Stomach smooth muscle (tissue), 2 donors: ENCODE measurements around the gene S100A9.

ENCODE experiments used
- H3K27ac ChIP-seq: one replicate; pipeline ENCODE4 v1.7.0; 2013; ENCODE audit warnings: mild to moderate bottlenecking, low read length, inconsistent platforms
- H3K27me3 ChIP-seq, 2 donors: one replicate each; pipeline ENCODE4 v1.7.0; 2013; ENCODE audit warnings: low read length in 2 of 2; ENCODE audit not compliant: insufficient read depth in 2 of 2, control insufficient read depth in 1 of 2
- H3K36me3 ChIP-seq, 2 donors: one replicate each; pipeline ENCODE4 v1.7.0; 2013; ENCODE audit warnings: low read length in 2 of 2; ENCODE audit not compliant: control insufficient read depth in 2 of 2, insufficient read depth in 2 of 2
- H3K4me1 ChIP-seq: one replicate; pipeline ENCODE4 v1.7.0; 2013; ENCODE audit warnings: low read length; ENCODE audit not compliant: control insufficient read depth, insufficient read depth
- H3K4me3 ChIP-seq, 2 donors: one replicate each; pipeline ENCODE4 v1.7.0; 2013; ENCODE audit warnings: low read length in 2 of 2
- H3K9ac ChIP-seq, 2 donors: one replicate each; pipeline ENCODE4 v1.7.0; 2013; ENCODE audit warnings: low read length in 2 of 2, mild to moderate bottlenecking in 1 of 2
- H3K9me3 ChIP-seq, 2 donors: one replicate each; pipeline ENCODE4 v1.7.0; 2013; ENCODE audit warnings: low read length in 2 of 2; ENCODE audit not compliant: control insufficient read depth in 2 of 2
- donor health status: healthy.
- donor health status: Pancreatic carcinoma.

Gene S100A9

DNA sequence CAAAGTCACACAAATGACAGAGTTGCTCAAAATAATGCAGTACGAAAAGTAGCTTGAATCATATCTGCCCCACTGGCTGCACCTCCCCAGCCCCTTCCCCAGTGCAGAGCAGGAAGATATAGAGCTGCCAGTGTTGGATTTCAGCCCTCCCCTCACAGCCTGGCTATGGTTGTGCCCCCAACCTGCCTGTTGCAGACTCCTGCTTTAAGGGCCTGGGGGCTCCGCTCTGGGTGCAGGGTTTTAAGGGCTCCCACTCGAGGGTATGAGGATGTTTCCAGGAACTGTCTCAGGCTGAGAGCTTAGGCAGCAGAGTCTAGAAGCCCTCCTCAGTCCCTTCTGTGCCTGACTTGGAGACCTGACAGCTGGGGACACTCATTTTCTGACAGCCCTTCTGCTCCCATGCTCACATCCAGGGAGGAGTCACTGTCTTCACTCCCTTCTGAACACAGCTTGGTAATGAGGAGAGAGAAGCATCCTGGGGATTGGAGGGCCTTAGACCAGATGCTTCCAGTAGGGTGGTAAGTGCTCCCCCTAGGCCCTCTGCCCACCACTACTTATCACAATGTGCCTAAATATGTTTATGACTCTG lies 4.6 kb downstream of the S100A9 start:
- Histone ChIP-seq H3K27ac (no peak overlapping the region), H3K4me3 (no peak overlapping the region), H3K27me3 (peaks cover 4 to 7% of the 10 kb centered on the region in 2 donors), H3K9me3 (no peaks in the 10 kb centered on the region), H3K4me1 (no peaks in the 10 kb centered on the region), H3K36me3 (no peaks in the 10 kb centered on the region), H3K9ac (no peak overlapping the region)

DNA sequence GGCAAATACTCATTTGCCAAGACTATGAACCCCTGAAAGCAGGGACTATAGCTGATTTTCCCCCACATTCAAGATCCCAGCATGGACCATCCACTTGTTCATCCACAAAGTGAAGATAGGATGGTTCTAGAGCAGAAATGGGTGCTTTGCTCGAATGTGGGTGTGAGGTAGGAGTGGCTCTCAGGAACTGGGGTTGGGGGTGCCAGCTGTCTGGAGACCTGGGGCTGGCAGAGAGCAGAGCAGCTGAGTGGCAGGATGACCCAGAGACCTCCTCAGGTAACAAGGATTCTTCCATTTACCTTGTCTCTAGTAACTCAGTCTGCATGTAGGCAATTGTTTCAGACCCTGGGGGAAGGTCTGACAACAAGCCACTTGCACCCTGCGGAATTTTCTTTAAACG lies 6.0 kb downstream of the S100A9 start:
- Histone ChIP-seq H3K4me3 (no peak overlapping the region), H3K4me1 (no peaks in the 10 kb centered on the region), H3K36me3 (no peaks in the 10 kb centered on the region), H3K9me3 (no peaks in the 10 kb centered on the region), H3K27me3 (peaks cover 5 to 7% of the 10 kb centered on the region in 2 donors), H3K27ac (no peak overlapping the region), H3K9ac (no peak overlapping the region)

DNA sequence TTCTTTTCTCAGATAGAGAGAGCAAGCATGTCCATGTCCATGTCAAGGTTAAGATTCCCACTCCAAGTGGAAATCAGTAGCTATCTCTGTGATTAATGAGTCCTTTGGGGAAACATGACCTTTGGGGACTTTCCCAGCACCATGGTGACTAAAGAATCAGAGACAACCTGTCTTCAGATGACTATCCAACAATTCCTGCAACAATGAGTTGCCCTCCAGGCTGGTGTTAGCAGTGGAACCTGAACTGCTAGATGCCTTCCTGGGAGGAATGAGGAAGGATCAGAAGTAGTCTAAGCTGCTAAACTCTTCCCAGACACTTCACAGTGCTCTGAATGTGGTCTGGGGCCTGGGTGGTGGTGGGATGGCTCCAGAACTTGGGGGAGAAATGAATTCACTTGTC lies 6.5 kb downstream of the S100A9 start:
- Histone ChIP-seq H3K36me3 (no peaks in the 10 kb centered on the region), H3K4me3 (no peak overlapping the region), H3K27ac (no peak overlapping the region), H3K27me3 (peaks cover 5 to 7% of the 10 kb centered on the region in 2 donors), H3K9me3 (no peaks in the 10 kb centered on the region), H3K4me1 (no peaks in the 10 kb centered on the region), H3K9ac (no peak overlapping the region)

DNA sequence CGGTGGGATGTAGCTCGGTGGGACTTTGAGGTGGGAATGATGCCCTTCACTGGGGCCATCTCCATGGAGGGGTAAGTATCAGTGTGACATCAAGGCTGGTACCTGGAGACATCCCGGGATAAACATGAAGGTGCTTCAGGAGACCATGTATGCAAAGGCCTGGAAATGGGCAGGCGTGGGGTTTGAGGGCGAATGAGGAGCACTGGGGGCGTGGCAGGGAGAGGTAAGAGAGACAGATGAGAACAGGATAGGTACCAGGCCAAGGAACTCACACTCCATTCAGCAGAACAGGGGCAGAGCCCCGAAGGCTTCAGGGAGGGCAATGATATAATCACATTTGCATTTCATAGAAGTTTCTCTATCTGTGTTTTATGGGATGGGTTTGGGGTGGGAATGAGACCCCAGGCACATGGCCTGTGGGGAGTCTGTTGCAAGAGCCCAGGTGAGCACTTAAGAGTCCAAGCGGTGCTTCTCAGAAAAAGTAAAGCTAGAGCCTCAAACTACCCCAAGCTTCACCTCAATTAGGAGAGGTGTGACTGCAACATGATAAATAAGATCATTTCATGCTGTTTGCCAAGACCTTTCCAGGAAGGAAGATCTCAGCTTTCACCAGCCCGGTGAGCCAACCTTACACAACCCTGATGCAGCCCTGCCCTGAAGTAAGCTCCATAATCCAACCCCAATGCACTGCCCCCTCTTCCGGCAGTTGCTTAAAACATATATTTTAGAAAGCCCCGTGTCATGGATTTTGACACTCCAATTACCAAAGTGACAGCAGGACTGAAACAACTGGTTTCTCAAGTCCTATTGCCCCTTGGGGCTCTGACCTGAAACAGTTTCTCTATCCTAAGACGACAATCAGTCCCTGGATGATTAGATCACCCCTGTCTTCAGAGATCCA lies 7.4 kb downstream of the S100A9 start:
- H3K4me3 ChIP-seq, result no peak overlapping the region
- peaks cover 5 to 7% of the 10 kb centered on the region in 2 donors for H3K27me3 ChIP-seq
- no peak overlapping the region for H3K27ac ChIP-seq
- H3K36me3 ChIP-seq, result no peaks in the 10 kb centered on the region
- H3K4me1 ChIP-seq, result no peaks in the 10 kb centered on the region
- no peaks in the 10 kb centered on the region for H3K9me3 ChIP-seq
- no peak overlapping the region for H3K9ac ChIP-seq

DNA sequence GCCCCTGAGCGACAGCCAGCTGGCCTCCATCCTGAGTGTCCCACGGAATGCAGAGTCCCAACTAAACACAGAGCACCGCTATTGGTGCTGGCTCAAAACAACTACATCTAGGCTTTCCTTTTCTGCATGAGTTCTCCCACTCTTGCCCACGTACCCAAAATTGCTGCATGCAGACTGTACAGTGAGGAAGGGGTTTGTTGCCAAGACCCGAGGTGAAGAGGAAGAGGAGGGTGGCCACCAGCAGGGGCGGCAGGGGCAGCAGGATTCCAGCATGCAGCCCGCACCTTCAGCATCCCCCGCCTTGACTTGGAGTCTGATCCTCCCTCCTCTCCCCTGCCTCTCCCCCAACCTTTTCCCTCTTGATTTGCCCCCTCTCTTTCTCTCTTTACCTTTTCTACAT lies 8.0 kb downstream of the S100A9 start:
- Histone ChIP-seq H3K27me3 (peaks cover 5 to 7% of the 10 kb centered on the region in 2 donors), H3K4me1 (no peaks in the 10 kb centered on the region), H3K9ac (no peak overlapping the region), H3K27ac (no peak overlapping the region), H3K36me3 (no peaks in the 10 kb centered on the region), H3K9me3 (no peaks in the 10 kb centered on the region), H3K4me3 (no peak overlapping the region)

DNA sequence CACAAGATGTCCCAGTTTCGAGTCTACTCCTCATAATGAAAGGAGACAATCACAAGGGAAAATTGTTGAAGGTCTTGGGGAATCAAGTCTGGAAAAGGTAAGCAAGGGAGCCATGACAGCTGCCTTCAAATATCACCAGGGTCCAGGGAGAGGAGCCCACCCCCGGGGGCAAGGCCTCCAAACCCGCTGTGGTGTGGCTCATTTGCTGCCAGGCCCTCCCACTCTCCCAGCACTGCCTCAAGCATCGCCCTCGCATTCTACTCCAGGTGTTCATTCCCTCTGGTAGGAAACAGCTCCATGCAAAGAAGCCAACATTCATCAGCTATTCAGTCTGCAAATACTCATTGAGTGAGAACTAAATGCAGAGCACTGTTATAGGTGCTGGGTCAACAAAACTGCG lies 8.6 kb downstream of the S100A9 start:
- Histone ChIP-seq H3K4me1 (no peaks in the 10 kb centered on the region), H3K27me3 (peaks cover 5 to 7% of the 10 kb centered on the region in 2 donors), H3K4me3 (no peak overlapping the region), H3K9ac (no peak overlapping the region), H3K36me3 (no peaks in the 10 kb centered on the region), H3K9me3 (no peaks in the 10 kb centered on the region), H3K27ac (no peak overlapping the region)

DNA sequence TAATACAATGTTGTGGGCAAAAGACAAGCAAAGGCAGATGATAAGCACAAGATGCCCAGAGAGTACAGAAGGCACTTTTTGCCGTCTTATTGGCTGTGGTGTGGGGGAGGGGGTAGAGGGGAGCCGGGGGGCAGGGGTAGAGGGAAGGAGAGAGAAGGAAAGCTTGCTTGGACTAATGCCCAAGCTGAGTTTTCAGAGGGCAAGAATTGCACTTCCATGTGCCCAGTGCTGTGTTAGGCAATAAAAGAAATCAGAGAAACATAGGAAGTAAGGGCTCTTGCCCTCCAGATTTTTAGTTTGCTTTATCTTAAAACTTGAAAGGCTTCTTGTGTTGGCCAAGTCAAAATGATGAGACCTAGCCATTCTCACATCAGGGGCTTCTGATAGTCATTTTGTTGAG lies 9.4 kb downstream of the S100A9 start:
- no peak overlapping the region for H3K27ac ChIP-seq
- peaks cover 5 to 7% of the 10 kb centered on the region in 2 donors for H3K27me3 ChIP-seq

DNA sequence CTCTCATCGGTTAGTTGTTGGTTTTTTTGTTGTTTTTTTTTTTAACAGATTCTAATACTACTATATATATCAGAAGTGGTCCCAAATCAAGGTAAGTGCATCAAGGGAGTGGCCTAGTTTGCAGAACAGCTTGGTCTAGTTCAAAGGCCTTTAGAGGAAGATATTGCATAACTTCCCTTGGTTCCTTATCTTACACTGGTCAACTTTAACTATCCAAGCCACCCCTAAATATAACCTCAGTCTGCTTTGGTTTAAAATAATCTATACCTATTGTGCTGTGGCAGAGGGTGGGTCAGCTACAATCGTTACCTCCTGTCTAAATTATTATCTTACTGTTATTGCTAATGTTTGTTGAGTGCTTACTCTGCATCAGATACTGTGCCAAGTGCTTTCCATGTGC lies 10.8 kb downstream of the S100A9 start:
- Histone ChIP-seq H3K9ac (no peak overlapping the region), H3K27ac (no peak overlapping the region), H3K9me3 (no peaks in the 10 kb centered on the region), H3K4me1 (no peaks in the 10 kb centered on the region), H3K4me3 (no peak overlapping the region), H3K27me3 (peaks cover 4 to 5% of the 10 kb centered on the region in 2 donors), H3K36me3 (no peaks in the 10 kb centered on the region)

More for the DNA sequence above, 9.4 kb downstream of the S100A9 start:
- H3K9me3 ChIP-seq, result no peaks in the 10 kb centered on the region
- no peaks in the 10 kb centered on the region for H3K4me1 ChIP-seq
- no peak overlapping the region for H3K4me3 ChIP-seq
- H3K36me3 ChIP-seq, result no peaks in the 10 kb centered on the region
- no peak overlapping the region for H3K9ac ChIP-seq

DNA sequence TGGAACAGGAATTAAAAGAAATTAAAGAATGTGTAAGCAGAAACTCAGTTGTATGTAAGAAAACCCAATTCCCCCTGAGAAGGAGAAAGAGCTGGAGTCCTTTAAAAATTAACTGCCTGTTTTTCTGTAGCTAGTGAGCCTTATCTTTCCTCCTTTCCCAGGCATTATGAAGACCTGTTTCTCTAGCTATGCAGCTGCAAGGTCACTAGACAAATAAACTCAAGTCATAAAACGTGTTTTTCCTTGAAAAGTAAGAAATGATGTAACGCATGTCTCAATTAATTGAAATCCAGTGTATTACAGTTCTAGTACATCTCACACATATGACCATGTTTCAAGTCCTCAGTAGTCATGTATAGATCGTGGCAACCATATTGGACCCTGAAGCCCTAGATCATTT lies 12.5 kb downstream of the S100A9 start:
- Histone ChIP-seq H3K9ac (no peak overlapping the region), H3K4me1 (no peaks in the 10 kb centered on the region), H3K9me3 (no peaks in the 10 kb centered on the region), H3K27ac (no peak overlapping the region), H3K27me3 (peaks cover 4% of the 10 kb centered on the region in 2 donors), H3K36me3 (no peaks in the 10 kb centered on the region), H3K4me3 (no peak overlapping the region)

DNA sequence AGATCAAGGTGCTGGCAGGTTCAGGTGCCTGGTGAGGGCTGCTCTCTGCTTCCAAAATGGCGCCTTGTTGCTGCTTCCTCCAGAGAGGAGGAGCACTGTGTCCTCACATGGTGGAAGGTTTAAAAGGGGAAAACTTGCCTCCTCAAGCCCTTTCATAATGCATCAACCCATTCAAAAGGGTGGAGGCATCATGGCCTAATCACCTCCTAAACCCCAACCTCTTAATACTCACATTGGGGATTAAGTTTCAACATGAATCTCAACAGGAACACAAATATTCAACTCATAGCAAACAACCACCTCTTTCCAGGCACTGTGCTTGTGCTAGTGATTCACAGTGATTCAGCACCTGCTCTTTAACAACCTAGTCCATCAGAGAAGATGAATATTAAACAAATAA lies 13.6 kb downstream of the S100A9 start:
- Histone ChIP-seq H3K9me3 (no peaks in the 10 kb centered on the region), H3K4me3 (no peak overlapping the region), H3K4me1 (no peaks in the 10 kb centered on the region), H3K9ac (no peak overlapping the region), H3K36me3 (no peaks in the 10 kb centered on the region), H3K27me3 (peaks cover 0 to 4% of the 10 kb centered on the region in 2 donors), H3K27ac (no peak overlapping the region)

DNA sequence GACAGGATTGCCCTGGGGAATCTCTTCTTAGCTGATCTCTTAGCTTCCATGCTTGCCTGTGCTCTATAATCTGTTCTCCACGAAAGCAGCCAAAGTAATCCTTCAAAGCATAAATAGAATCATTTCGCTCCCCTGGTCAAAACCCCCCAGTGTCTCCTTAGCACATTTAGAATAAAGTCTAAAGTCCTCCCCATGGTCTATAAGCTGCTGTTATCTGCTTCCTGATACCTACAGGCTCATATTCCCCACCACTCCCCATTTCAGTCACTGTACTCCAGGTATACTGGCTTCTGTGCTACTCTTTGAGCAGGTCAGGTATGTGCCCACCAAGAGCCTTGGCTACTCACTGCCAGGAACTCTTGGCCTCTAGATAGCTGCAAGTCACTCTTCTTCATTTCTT lies 14.9 kb downstream of the S100A9 start:
- Histone ChIP-seq H3K27ac (no peak overlapping the region), H3K4me1 (no peaks in the 10 kb centered on the region), H3K36me3 (no peaks in the 10 kb centered on the region)

More for the DNA sequence above, 14.9 kb downstream of the S100A9 start:
- H3K9me3 ChIP-seq, result no peaks in the 10 kb centered on the region
- H3K27me3 ChIP-seq, result peaks cover 0 to 2% of the 10 kb centered on the region in 2 donors
- H3K4me3 ChIP-seq, result no peak overlapping the region
- H3K9ac ChIP-seq, result no peak overlapping the region
